Stromal cell of bone marrow (primary cell): ENCODE data around the gene RXRG.

Experiments
- DNase-seq: peaks from one replicate; pipeline ENCODE4 v3.0.0-alpha.2; 2012; ENCODE audit warnings: low read depth

Gene RXRG

DNA sequence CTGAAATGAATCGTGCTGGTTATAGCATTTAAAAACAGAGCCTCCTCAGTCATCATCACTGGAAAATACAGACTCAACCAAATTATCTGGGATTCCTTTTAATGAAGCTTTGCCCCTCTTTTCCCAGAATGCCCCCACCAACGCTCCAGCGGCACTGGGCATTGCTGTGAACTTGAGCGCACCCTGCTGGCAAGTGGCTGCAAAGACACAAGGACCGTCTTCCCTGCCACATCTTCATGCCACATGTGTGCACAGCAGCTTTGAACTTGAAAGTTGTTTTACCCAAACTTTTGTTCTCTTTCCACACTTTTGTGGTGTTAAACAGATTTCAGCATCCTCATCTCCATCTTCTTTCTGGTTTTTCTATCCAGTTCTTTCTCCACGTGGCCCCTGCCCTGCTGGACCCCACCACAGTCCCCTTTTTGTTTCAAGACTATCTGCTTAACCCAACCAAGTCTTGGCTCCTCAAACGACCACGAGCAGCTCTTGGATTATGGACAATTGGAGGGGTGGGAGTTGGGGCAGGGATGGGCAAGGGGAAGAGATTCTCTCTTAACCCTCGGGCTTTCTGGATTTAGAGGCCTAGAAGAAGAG, 75.6 kb downstream of the RXRG start:
- DNase-seq = no peak

DNA sequence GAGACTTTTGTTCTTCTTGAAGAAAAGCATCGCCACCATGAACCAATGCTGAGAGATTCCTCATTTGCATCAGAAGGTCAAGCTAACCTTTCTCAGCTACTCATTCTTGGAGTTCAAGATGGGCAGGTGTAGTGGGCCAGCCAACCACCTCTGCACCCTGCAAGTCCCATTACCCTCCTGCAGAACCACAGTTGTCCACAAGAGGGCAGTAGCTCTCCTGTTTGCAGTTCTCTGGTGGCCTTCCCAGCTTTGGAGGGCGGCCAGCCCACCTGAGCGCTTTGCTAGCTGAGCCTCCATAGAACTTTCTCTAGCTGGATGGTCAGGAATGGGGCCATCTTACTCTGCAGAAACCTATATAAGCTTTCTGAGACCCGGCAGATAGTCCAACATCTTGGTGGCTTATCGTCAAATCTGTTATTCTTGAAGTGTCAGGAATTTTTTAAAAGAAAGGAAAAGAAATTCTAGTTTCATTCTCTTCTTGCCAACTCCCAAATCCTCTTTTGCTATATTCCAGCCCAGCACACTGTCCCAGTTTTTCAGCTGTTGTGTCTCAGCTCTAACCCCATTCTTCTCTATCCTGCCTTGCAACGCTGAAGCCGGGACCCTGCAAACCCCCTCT, 77.4 kb downstream of the RXRG start:
- DNase-seq = peak; percentile 35

DNA sequence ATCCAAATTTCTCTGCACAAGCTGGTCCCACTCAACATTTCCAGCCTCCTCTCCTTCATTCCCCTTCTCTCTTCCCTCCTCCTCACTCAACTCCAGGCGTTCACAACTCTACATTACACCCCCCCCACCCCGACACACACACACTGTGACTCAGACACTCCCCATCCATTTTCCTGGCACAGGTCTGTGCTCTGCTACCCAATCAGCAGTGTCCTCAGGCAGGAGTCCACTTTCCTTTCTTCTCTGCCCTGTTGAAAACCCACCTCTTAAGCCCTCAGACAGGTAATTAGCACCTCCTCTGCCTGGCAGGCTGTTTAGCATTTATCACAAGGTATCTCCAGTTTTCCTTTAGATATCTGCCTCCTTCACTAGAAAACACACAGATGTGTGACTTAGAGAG, 79.6 kb downstream of the RXRG start:
- no peak for DNase-seq

DNA sequence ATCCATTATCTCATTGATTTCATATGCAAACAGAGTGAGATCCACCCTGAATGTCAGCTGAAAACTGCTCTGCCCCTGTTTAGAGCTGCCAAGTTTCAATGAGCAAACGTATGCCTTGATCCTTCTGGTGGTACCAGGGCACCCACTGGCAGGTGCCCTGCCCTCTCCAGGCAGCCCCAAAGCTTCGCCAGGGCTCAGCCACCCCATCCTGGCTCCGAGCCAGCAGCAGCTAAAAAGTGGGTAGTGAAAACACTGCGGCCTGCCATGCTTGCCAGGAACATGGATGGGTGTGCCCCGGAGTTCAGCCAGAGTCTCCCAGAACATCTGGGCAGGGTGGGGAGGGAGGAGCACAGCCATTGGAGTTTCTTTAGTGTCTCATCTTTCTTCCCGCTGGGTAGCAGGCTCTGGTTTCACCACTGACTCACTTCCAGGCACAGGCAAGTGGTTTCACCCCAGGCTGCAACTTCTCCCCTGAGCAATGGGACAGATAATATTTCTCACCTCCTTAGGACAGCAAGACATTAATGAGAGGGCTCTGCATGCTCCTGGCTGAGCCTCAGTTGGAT, 80.3 kb downstream of the RXRG start:
- peak; percentile 41 for DNase-seq

DNA sequence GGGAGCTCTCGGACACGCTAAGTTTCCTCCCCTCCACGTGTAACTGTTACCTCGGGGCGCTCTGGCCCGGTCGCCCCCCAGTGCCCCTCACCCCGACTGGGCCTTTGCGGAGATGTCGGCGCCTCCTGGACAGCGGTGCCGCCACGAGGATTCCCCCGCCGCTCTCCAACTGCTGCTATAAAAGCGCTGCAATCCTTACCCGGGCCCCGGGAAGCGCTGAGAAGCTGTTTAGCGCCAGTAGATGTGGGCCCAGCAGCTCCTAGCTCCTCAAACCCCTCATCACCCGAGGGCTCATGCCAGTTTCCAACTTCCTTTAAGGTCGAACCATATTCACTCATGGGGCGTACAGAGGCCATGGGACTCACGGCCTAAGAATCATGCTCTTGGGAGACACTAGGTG, 88.0 kb downstream of the RXRG start:
- no peak for DNase-seq

DNA sequence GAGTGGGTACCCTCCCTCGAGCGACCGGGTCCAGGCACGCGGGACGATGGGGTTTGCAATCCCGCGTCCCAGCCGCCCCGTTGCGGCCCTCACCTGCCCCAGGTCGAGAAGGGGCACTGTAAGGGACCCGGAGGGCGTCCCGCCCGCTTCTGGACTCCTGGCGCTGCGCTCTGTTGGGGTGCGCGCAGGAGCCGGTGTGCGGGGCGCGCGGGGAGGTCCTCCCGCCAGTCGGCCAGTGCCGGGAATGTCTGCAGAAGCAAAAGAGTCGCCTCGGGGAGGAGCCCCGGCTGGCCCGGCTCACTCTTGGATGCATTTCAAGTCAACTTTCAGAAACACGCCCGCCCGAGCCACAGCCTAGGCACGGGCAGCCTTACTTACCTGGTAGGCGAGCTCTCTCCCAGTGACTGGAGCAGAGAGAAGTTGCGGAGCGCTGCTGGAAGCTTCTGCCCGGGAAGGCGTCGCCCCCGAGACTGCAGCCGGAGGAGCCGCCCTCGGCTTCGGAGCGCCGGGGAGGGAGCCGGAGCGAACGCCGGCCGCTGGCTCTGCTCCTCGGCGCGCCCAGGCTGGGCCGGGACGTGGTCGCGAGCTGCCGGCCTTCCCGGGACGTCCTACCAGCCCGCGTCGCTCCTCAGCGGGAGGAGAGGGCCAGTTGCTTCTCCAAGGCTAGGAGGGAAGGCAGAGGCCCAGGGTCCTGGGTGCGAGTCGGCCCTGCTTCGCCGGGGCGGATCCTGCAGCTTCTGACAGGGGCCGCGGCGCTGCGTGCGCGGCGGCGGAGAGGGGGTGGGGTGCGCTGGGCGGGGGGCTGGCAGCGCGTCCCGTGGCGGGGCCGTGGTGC, 88.7 kb downstream of the RXRG start, which contains the start of gene LMX1A:
TSS of gene LMX1A (minus strand) at position 739 of the 835 bp plus-strand sequence. CDS start 1,156 bp downstream, outside the sequence.
- DNase-seq = no peak

DNA sequence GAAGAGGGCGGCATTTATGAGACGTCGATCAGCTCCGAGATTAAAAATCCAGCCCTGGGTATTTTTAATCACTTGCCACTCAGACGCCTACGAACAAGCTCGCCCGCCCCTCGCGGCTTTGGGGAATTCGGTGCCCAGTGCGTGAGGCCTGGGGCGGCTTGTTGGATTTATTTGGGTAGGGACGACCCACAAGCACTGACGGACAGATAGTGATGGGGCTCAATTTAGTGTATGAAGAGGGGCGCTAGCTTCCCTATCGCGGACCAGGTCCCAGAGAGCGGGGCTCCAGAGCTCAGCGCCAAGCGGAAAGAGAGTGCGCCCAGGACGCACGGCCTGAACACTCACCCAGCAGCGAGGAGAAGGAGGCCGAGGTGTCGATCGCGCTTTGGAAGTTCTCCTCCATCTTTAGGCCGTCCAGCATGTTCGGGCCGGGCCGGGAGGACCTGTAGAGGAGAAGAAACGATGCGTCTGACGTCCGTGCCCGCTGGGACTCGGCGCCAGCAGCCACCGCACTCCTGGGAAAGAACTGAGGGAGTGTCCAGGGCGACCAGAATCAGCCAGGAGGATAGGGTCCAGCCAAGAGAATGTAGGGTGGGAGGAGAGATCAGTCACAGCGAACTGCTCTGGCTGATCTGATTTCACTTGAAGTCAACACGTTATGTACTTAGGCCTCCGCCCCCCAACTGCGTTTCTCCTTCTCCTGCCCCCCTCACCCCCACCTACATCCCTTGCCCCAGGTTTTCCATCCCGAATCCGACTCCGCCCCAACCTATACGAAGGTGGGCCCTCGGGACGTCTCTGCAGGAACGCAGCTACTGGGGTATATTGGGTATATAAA, 89.6 kb downstream of the RXRG start:
- no peak for DNase-seq

DNA sequence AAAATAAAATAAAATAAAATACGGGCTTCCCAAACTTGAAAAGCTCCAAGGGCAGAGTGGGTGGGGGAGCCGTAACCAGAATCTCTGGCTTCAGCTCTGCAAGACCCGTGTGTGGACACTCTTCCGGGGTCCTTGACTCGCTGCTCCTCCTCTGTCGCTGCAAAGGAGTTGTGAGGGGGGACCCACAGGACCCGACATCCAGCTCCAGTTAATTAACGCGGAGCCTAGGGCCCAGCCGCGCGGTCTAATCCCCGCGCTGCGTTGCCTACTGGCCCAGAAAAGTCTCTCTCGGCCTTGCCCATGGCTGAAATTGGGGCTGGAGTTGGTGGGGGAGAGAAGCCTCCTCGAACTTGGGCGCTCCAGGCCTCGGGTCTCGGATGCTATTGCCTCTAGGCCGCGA, 90.2 kb downstream of the RXRG start:
- DNase-seq = no peak

DNA sequence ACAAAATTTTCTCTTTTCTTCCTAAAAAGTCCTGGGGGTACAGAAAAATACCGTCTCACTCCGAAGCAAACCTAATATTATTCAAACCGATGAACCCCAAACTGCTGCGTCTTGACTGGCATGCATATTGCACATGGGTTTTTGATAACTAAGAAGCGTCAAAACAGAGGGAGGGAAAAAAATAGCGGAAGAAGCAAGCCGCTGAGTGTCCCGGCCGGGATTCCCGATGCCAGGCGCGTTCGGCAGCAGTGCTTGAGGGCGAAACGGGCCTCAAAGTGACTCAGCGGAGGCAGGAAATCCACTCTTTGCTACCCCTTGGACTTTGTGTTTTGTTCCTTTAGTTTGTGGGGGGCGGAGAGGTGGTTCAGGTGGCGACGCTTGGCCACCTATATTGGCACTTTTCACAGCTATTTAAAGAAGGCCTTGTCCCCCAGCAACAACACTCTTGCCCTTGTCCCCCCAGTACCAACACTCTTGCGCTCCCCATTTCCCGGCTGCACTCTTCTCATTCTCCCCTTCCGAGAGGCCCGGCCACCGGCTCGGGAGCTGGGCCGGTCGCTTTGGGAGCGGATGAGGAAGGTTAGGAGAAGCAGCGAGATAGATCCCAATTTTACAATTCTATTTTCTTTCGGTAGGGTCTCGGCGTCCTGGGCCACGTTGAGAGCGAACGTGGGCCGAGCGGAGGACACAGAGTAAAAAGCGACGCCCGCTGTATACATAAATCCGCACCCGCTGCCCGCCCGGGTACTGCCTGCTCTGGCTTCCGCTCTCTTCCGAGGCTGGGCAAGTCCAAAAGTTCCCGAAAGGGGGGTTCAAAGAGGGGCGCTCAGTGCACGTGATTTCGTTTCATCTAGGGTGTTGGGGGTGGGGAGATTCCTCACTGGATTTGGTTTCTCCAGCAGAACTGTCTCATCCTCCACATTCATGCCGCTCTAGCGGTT, 90.9 kb downstream of the RXRG start:
- DNase-seq = no peak

DNA sequence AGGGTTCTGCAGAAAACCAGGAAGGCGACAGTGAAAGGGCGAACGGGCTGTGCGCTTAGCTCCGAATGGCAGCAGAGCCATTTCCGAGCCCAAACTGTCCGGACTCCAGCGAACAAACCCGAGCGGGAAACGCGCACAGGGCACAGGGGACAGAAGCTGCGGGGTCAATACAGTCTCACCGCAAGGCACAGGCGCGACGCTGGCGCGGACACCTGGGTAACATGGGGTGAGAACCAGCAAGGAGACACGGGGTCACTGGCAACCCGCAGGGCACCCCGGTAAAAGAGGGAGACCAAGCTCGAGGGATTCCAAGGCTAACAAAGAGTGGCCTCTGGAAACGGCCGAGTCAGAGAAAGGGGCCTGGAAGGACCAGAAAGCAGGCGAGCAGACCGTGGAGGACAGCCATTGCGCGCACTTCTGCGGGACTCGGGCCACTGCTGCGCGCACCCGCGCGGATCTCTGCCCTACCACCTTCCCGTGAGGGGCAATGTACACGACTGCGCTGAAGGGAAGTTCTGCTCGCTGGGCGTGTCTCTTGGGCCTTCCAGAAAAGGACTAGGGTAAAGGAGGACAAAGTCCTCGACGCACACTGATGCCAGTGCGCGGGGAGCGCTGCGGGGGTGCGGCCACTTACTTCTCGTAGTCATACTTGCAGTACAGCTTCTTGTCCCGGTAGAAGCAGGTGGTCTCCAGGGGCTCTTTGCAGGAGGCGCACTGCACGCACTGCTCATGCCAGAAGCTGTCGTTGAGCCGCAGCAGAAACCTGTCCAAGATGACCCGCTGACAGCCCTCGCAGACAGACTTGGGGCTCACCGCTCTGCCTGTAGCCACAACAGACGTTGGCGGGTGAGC, 92.3 kb downstream of the RXRG start:
- DNase-seq = no peak

DNA sequence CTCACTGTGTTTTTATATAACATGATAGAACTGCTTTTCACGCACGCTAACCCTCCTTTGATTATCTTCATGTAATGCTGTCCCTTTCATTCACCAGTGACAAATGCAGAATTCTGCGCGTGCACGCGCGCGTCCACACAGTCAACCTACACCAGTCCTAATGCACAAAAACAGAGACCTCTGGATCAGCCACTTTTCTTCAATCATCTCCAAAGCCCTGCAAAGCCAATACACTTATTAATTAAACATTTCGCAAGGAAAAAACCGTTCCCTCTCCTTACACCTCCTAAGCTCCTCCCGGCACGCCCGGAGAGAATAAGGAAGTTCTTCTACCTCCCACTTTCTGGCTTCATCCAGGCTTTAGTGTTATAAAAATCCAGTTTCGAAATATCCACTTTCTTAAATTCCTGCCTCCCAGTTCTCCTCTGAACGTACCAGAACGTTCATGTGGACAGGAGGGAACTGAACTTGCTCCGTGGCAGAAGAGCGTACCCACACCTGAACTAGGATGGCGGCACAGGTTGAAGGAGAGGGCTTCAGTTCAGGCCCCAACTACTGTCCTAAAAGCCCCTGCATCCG, 93.0 kb downstream of the RXRG start:
- DNase-seq = no peak
